Stimulated activated CD8-positive, alpha-beta memory T cell treated with anti-CD3 and anti-CD28 coated beads, Interleukin-2, amount 100 ng/mL, for 48 hours (primary cell): ENCODE data around the gene SLC24A3.

Experiments used
- DNase-seq, 2 donors: peaks; one replicate each; pipeline ENCODE4 v3.0.0-alpha.2; 2020; ENCODE audit warnings: low read depth in 2 of 2

The SLC24A3 gene

GRCh38 chr20:19426356-19426755 lies 213.9 kb downstream of the SLC24A3 start:
- no peak for DNase-seq

- DNase-seq = no peak
Measured at GRCh38 chr20:19427480-19427879, 215.0 kb downstream of the SLC24A3 start.

GRCh38 chr20:19427913-19428312 lies 215.5 kb downstream of the SLC24A3 start:
- no peak for DNase-seq

GRCh38 chr20:19428324-19428723 lies 215.9 kb downstream of the SLC24A3 start:
- no peak for DNase-seq

GRCh38 chr20:19429538-19429937 lies 217.1 kb downstream of the SLC24A3 start:
- DNase-seq = no peak

- DNase-seq = no peak
Measured at GRCh38 chr20:19430641-19431315, 218.3 kb downstream of the SLC24A3 start.

- no peak for DNase-seq
Measured at GRCh38 chr20:19431316-19431700, 218.9 kb downstream of the SLC24A3 start.

GRCh38 chr20:19431906-19432305 lies 219.5 kb downstream of the SLC24A3 start:
- DNase-seq = no peak

GRCh38 chr20:19433371-19434350 lies 221.2 kb downstream of the SLC24A3 start:
- DNase-seq = no peak

- no peak for DNase-seq
Measured at GRCh38 chr20:19435316-19435715, 222.9 kb downstream of the SLC24A3 start.

GRCh38 chr20:19435821-19436220 lies 223.4 kb downstream of the SLC24A3 start:
- no peak for DNase-seq

- no peak for DNase-seq
Measured at GRCh38 chr20:19438488-19438887, 226.0 kb downstream of the SLC24A3 start.

- no peak for DNase-seq
Measured at GRCh38 chr20:19440660-19441527, 228.5 kb downstream of the SLC24A3 start.

- no peak for DNase-seq
Measured at GRCh38 chr20:19446246-19446645, 233.8 kb downstream of the SLC24A3 start.

GRCh38 chr20:19448632-19449031 lies 236.2 kb downstream of the SLC24A3 start:
- no peak for DNase-seq

- no peak for DNase-seq
Measured at GRCh38 chr20:19449051-19449450, 236.6 kb downstream of the SLC24A3 start.

GRCh38 chr20:19451231-19451922 lies 238.9 kb downstream of the SLC24A3 start:
- DNase-seq = no peak

- DNase-seq = no peak
Measured at GRCh38 chr20:19451923-19452295, 239.5 kb downstream of the SLC24A3 start.

GRCh38 chr20:19453410-19453809 lies 241.0 kb downstream of the SLC24A3 start:
- no peak for DNase-seq

GRCh38 chr20:19453862-19454261 lies 241.4 kb downstream of the SLC24A3 start:
- DNase-seq = no peak

GRCh38 chr20:19456595-19457395 lies 244.4 kb downstream of the SLC24A3 start:
- DNase-seq = no peak
